Spleen (tissue), 11 donors: ENCODE measurements around the gene EFCAB12. TPM values are rescaled to one million over a fixed set of nuclear protein-coding genes. Genes with fewer than 3 reads are reported as not detected.

Source experiments
- DNase-seq: peaks from one replicate; pipeline ENCODE4 v3.0.0-alpha.2; 2020
- H3K27ac ChIP-seq, 8 donors: fragments of 200-600 bp; sonication (generic) in 7 of 8; 1 replicate in 4 of 8; 2 replicates in 4 of 8; pipeline versions ENCODE4 v1.5.0 to v1.8.0; 2016 to 2021; ENCODE audit warnings: inconsistent platforms in 4 of 8, mild to moderate bottlenecking in 4 of 8, moderate library complexity in 1 of 8
- H3K27me3 ChIP-seq, 7 donors: fragments of 200-600 bp; sonication (generic) in 6 of 7; replicated peaks in 1 of 7; 1 replicate in 4 of 7; 2 replicates in 3 of 7; pipeline versions ENCODE4 v1.5.0 to v1.8.0; 2016 to 2021; ENCODE audit warnings: inconsistent platforms in 3 of 7, mild to moderate bottlenecking in 1 of 7
- H3K36me3 ChIP-seq, 6 donors: fragments of 200-600 bp; sonication (generic) in 5 of 6; 1 replicate in 4 of 6; 2 replicates in 2 of 6; pipeline versions ENCODE4 v1.5.0 to v1.8.0; 2016 to 2021; ENCODE audit warnings: inconsistent platforms in 2 of 6
- H3K4me1 ChIP-seq, 6 donors: fragments of 200-600 bp; sonication (generic) in 5 of 6; 1 replicate in 3 of 6; 2 replicates in 3 of 6; pipeline versions ENCODE4 v1.5.0 to v1.8.0; 2016 to 2021; ENCODE audit warnings: inconsistent platforms in 3 of 6
- H3K4me3 ChIP-seq, 8 donors: fragments of 200-600 bp; sonication (generic) in 7 of 8; 1 replicate in 4 of 8; 2 replicates in 4 of 8; pipeline versions ENCODE4 v1.5.0 to v1.8.0; 2016 to 2021; ENCODE audit warnings: inconsistent platforms in 4 of 8, mild to moderate bottlenecking in 4 of 8, moderate library complexity in 2 of 8
- H3K9me3 ChIP-seq, 8 donors: fragments of 200-600 bp; sonication (generic) in 7 of 8; 1 replicate in 4 of 8; 2 replicates in 4 of 8; pipeline versions ENCODE4 v1.5.0 to v1.8.0; 2016 to 2021; ENCODE audit warnings: inconsistent platforms in 4 of 8
- POLR2A ChIP-seq, 3 donors: fragments of 450-650 bp; IDR thresholded peaks; one replicate each; pipeline ENCODE4 v1.5.1; 2017; ENCODE audit warnings: antibody characterized with exemption in 3 of 3, mild to moderate bottlenecking in 1 of 3
- POLR2AphosphoS5 ChIP-seq, 3 donors: sonication (generic); formaldehyde crosslinking; IDR thresholded peaks; one replicate each; pipeline ENCODE4 v1.5.1; 2017; ENCODE audit warnings: antibody characterized with exemption in 3 of 3
- WGBS, 5 donors: extraction: QIAGEN DNeasy Blood & Tissue Kit in 3 of 5; methylation state at CpG; one replicate each; pipeline versions ENCODE4 v1.1.5 to v1.1.7; 2013 to 2018; 5-methylcytosine and 5-hydroxymethylcytosine counted together
- intact Hi-C: fragments of 100-400 bp; cut with DNase I; formaldehyde crosslinking; loops from one replicate; pipeline ENCODE4 v1.15.0; 2023; ENCODE audit warnings: low total_unique reads
- polyA plus RNA-seq, 3 donors: library from polyadenylated mRNA; stranded (reverse); fragments of 200-250 nt; gene quantifications; one replicate each; pipeline ENCODE4 v1.2.1, GENCODE V29; 2013
- total RNA-seq, 7 donors: library from RNA; depleted of rRNA in 3 of 7; stranded (reverse); fragments of >200 nt in 3 of 7; fragmentation: NEBNext Ultra II Directional in 4 of 7; extraction: Animal tissue kit (Norgen Biotek cat#: 25700) in 4 of 7; gene quantifications; one replicate each; pipeline versions ENCODE4 v1.1.0 to v1.2.1, GENCODE V29; 2016 to 2021
- TF ChIP-seq, protein P1 (sequence below), 11 experiments: fragments of 200-600 bp in 7 of 11; fragments of 450-650 bp in 4 of 11; sonication (generic) in 4 of 11; IDR thresholded peaks in 8 of 11; conservative IDR thresholded peaks in 3 of 11; 1 replicate in 7 of 11; 2 replicates in 4 of 11; pipeline versions ENCODE4 v1.4.0 to v1.8.0; 2016 to 2021; ENCODE audit warnings: antibody characterized with exemption in 11 of 11, inconsistent platforms in 4 of 11, mild to moderate bottlenecking in 1 of 11
- donor health status: healthy with polysubstance abuse.
- donor health status: DM: no; HTN: no; CAD: no; lungs with moderate emphysema.
- donor health status: DM: no; HTN: no; CAD: no.
- donor health status: Bipolar disorder and iron deficiency.
- donor health status: healthy.
- donor health status: DM: no; HTN: no; CAD: no.
- donor health status: DM: yes; HTN: yes; CAD: no.

The EFCAB12 gene
- total and polyA plus RNA-seq, 10 donors: 0.20 to 2.1 (median 1.0) TPM

GRCh38 chr3:129371041-129371826 lies 57.2 kb downstream of the EFCAB12 start:
- Histone ChIP-seq H3K36me3 (no peaks in the 10 kb centered on the region), H3K4me1 (no peaks in the 10 kb centered on the region), H3K27me3 (no peaks in the 10 kb centered on the region), H3K27ac (no peak overlapping the region), H3K4me3 (no peak overlapping the region), H3K9me3 (no peaks in the 10 kb centered on the region)
- 78 to 86% (median 79%) methylated on average over 18 to 20 of the region's 20 CpGs for WGBS, 5 donors
- TF ChIP-seq, protein P1, sequence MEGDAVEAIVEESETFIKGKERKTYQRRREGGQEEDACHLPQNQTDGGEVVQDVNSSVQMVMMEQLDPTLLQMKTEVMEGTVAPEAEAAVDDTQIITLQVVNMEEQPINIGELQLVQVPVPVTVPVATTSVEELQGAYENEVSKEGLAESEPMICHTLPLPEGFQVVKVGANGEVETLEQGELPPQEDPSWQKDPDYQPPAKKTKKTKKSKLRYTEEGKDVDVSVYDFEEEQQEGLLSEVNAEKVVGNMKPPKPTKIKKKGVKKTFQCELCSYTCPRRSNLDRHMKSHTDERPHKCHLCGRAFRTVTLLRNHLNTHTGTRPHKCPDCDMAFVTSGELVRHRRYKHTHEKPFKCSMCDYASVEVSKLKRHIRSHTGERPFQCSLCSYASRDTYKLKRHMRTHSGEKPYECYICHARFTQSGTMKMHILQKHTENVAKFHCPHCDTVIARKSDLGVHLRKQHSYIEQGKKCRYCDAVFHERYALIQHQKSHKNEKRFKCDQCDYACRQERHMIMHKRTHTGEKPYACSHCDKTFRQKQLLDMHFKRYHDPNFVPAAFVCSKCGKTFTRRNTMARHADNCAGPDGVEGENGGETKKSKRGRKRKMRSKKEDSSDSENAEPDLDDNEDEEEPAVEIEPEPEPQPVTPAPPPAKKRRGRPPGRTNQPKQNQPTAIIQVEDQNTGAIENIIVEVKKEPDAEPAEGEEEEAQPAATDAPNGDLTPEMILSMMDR (IDR thresholded peaks at IDR 0.05 in 8 of 11, conservative IDR thresholded peaks at IDR 0.05 in 3 of 11): no peak
- TF ChIP-seq POLR2AphosphoS5 (IDR thresholded peaks at IDR 0.05) (no peak), POLR2A (IDR thresholded peaks at IDR 0.05) (no peak)
- intact Hi-C loops: no loop called here
- no peak for DNase-seq

DNA sequence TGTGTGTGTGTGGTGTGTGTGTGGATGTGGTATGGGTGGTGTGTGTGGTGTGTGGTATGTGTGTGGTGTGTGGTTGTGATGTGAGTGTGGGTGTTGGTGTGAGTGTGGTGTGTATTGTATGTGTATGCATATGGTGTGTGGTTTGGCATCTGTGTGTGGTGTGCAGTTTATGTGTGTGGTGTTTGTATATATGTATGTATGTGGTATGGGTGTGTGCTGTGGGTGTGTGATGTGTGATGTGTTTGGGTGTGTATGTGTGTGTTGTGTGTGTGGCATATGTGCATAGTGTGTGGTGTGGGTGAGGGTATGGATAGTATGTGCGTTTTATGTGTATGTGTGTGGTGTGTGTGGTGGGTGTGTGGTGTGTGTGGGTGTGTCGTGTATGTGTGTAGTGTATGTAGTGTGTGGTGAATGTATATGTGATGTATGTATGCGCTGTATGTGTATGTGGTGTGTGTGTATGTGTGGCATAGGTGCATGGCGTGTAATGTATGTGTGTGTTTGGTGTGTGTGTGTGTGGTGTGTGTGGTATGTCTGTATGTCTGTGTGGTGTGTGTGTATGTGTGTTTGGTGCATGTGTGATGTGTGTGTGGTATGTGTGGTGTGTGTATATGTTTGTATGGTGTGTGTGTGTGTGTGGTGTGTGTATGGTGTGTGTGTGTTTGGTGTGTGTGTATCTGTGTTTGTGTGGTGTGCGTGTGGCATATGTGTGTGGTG lies 58.0 kb downstream of the EFCAB12 start:
- no peaks in the 10 kb centered on the region for H3K27me3 ChIP-seq
- WGBS, 5 donors: 92 to 95% (median 94%) methylated on average over 5 of the region's 5 CpGs
- H3K27ac ChIP-seq: no peak overlapping the region
- TF ChIP-seq, protein P1 (IDR thresholded peaks at IDR 0.05 in 8 of 11, conservative IDR thresholded peaks at IDR 0.05 in 3 of 11): no peak
- TF ChIP-seq POLR2A (IDR thresholded peaks at IDR 0.05): no peak
- no peak for TF ChIP-seq POLR2AphosphoS5 (IDR thresholded peaks at IDR 0.05)
- no peak overlapping the region for H3K4me3 ChIP-seq
- intact Hi-C loops: no loop called here
- DNase-seq: no peak
- H3K4me1 ChIP-seq: no peaks in the 10 kb centered on the region
- no peaks in the 10 kb centered on the region for H3K9me3 ChIP-seq
- no peaks in the 10 kb centered on the region for H3K36me3 ChIP-seq

DNA sequence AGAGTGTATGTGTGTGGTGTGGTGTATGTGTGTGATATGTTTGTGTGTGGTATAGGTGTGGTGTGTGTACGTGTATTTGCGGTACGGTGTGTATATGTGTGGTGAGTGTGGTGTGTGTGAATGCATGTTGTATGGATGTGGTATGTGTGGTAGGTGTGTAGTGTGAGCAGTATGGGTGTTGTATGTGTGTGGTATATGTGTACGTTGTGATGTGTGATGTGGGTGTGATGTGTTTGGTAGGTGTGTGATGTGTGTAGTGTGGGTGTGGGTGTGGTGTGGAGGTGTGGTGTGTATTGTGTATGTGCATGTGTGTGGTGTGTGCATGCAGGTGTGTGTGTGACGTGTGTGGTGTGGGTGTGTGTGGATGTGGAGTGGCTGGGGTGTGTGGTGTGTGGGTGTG lies 58.7 kb downstream of the EFCAB12 start:
- no peak for TF ChIP-seq POLR2AphosphoS5 (IDR thresholded peaks at IDR 0.05)
- TF ChIP-seq, protein P1 (IDR thresholded peaks at IDR 0.05 in 8 of 11, conservative IDR thresholded peaks at IDR 0.05 in 3 of 11): no peak
- TF ChIP-seq POLR2A (IDR thresholded peaks at IDR 0.05): no peak
- no peak for DNase-seq
- Histone ChIP-seq H3K4me1 (no peaks in the 10 kb centered on the region), H3K36me3 (no peaks in the 10 kb centered on the region), H3K27ac (no peak overlapping the region), H3K27me3 (no peaks in the 10 kb centered on the region), H3K4me3 (no peak overlapping the region), H3K9me3 (peaks cover 0 to 4% (median 0%) of the 10 kb centered on the region in 8 donors)
- WGBS, 5 donors: 91 to 96% (median 95%) methylated on average over 5 of the region's 5 CpGs
- intact Hi-C loops: no loop called here

- H3K4me3 ChIP-seq: no peak overlapping the region
- H3K9me3 ChIP-seq: peaks cover 0 to 7% (median 0%) of the 10 kb centered on the region in 8 donors
- TF ChIP-seq POLR2AphosphoS5 (IDR thresholded peaks at IDR 0.05) (no peak), POLR2A (IDR thresholded peaks at IDR 0.05) (no peak)
- TF ChIP-seq, protein P1 (IDR thresholded peaks at IDR 0.05 in 8 of 11, conservative IDR thresholded peaks at IDR 0.05 in 3 of 11): no peak
- no peaks in the 10 kb centered on the region for H3K4me1 ChIP-seq
- no peaks in the 10 kb centered on the region for H3K27me3 ChIP-seq
- intact Hi-C loops: no loop called here
- DNase-seq: no peak
- no peaks in the 10 kb centered on the region for H3K36me3 ChIP-seq
- WGBS, 5 donors: 80 to 90% (median 89%) methylated on average over 5 of the region's 5 CpGs
- no peak overlapping the region for H3K27ac ChIP-seq
Measured at GRCh38 chr3:129367821-129368220, 60.6 kb downstream of the EFCAB12 start.
